GM18498 (cell line): Measurements from ENCODE around the gene LRRC32.

Experiments used
- ATAC-seq: cut with Tn5 transposase; IDR thresholded peaks from one replicate; pipeline ENCODE4 v1.9.1; 2021; ENCODE audit warnings: mild to moderate bottlenecking, moderate library complexity; ENCODE audit not compliant: unreplicated experiment

Gene LRRC32

DNA sequence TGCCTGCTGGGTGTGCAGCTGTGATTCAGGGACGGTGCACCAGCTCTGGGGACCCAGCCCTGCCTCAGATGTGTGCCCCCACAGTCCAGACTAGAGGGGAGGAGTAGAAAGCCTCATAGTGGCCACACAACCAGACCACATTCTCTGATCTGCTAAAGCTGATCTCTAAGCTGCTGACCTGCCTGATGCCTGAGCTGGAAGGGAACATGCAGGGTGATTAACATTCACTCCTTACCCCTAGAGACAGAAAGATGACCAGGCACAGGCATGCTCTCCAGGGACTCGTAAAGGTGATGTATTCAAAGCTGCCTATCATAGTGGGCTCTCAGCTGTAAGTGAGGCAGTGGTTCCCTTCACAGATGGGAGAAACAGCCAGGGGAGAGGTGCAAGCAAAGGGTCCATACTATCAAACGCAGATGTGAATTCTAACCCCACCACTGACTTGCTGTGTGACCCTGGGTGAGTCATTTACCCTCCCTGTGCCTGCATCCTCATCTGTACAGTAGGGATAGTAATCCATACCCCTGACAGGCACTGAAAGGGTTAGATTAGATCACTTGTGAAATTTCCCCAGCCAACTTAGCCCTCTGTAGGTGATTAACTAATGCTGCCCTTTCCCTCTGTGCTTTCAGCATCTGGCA, 29.0 kb upstream of the LRRC32 start:
- no peak for ATAC-seq

DNA sequence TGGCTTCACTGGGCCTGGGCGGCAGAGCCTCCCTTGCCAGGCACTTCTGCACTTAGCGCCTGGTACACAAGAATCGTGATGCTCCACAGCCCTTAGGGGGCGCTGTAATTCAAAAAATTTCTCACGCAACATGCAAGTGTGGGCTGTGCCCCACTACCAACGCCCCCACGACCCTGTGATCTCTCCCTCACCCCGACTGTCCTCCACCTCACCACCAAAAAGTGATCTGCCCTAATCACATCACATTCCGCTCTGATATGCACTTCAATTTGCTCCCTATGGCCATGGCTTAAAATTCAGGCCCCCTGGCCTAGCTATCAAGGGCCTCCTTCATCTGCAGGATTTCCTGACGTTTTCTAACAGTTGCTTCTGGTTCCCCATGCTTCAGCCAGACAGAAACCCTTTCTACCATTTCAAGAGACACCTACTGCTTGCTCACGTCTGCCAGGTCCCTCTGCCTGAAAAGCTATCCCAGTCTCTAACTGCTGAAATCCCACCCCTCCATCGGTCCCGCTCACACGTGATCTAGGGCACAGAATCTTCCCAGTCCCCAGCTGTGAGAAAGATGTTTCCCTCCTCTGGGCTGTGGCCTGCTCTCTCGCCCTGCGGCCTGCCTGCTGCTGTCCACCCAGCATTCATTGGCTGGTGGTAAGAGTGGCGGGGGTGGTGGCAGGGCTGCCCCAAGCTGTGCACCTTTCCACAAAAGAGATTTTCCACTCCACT, 27.9 kb upstream of the LRRC32 start:
- no peak for ATAC-seq

DNA sequence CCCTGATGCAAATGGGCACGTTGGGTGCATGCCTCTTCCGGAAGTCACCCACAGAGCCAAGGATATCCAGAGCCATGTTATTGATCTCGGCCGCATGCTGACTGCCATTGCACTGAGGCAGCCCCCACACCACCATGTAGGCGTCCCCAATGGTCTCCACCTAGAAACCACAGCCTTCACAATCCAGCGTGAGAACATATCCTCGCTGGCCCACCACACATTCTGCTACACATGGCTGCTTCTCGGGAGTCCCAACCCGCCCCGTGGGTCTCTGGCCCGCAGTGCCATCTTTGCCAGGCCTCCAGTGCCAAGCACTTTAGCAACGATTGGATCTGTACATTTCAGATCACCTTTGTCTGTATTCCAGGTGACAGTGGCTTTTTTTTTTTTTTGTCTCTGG, 26.2 kb upstream of the LRRC32 start:
- no peak for ATAC-seq

DNA sequence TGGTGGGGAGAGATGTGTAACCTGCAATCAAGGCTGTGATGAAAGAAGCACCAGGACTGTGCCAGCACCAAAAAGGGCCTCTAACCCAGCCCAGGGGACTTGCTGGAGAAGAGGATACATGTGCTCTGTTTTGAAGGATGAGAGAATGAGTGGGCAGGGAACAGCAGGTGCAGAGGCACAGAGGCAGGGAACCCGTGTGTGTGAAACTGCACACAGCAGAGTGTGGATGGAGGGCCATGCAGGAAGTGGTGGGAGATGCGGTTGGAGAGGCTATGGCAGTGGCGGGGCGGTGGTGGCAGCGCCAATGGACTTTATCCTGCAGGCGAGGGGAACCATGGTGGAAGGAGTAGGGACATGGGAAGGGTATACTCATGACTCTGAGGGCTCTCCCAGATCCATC, 25.2 kb upstream of the LRRC32 start:
- no peak for ATAC-seq

DNA sequence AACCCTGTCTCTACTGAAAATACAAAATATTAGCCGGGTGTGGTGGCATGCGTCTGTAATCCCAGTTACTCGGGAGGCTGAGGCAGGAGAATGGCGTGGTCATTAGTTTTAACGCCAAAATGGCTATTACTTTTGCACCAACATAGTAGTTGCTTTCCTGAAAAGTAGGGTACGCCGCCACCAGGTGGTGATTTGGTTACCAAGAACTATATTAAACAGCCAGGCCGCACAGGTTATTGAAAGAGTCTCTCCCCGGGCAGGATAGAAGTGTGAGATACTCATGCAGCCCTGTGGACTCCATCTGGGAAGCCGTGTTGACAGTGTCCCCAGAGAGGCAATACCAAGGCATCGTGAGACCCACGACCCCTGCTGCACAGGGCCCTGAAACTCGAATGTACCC, 24.6 kb upstream of the LRRC32 start:
- no peak for ATAC-seq

DNA sequence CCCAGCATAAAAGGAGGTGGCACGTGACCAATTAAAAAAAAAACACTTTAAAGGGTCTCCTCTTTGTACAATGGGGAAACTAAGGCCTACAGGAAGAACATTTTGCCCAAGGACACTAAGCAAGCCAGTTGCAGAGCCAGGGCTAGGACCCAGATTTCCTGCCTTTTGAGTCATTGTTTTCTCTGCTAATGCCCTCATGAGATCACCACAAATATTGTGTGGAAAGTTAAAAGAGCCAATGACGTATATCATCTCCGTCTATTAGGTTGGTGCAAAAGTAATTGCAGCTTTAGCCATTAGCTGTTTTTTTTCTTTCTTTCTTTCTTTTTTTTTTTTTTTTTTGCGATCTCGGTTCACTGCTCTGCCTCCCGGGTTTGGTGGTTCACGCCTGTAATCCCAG, 24.1 kb upstream of the LRRC32 start:
- ATAC-seq = no peak

DNA sequence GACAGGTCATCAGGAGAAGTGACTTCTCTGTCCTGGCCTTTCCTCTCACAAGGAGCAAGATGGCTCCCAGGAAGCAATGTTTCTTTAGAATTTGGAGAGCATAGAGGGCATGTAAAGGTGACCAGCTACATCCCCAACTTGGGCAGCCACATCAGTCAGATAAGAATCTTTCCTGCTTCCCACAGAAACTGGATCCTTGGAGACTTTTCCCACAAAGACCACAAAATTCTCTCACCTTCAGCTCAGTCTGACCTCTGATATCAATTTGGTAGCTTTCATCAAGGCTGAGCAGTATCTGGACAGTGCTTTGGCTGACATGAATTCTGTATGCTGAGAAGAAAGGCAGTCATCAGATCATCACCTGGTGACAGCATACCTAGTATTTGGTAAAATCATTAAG, 23.3 kb upstream of the LRRC32 start:
- no peak for ATAC-seq

DNA sequence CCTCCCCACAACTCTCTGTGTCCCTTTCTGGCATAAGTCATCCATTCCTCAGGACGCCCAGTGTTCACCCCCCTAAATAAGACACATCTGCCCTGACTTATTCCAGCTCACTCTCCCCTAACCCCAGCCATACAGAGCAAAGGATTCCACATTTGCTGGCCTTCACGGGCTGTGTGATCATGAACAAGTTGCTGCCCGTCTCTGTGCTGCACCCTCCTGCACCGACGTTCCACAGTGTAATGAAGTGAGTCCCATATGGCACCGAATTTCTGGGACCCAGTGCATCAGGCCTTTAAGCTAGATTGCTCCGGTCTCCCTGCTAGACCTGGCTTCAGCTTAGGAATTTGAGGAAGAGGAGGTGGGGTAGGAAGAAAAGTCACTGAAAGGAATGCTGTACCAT, 22.4 kb upstream of the LRRC32 start:
- ATAC-seq = no peak

DNA sequence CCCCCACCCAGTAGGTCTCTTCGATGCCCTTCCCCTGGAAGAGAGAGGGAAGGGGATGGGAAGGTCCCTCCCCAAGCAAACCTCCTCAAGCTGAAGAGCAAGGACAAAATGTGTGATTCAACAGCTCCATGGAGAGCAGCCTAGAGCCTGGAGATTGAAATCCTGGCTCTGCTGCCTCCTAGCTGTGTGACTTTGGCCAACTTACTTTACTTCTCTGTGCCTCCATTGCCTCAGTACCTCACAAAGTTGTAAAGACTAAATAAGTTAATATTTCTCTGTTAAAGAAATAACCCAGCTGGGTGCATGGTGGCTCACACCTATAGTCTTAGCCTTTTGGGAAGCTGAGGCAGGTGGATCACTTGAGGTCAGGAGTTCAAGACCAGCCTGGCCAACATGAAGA, 21.1 kb upstream of the LRRC32 start:
- no peak for ATAC-seq

DNA sequence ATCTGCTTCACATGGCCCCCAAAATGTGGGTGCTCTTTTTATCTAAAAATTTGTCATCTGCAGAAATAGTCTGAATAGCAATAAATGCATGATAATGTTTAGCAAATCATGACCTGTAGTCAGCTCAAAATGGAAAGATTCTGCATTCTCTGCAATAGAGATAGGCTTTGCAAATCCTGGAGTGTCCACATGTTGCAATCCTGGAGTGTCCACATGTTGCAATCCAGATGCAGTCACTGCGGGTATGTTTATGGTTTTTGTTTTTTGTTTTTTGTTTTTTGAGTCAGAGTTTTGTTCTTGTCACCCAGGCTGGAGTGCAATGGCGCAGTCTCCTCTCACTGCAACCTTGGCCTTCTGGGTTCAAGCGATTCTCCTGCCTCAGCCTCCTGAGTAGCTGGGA, 20.2 kb upstream of the LRRC32 start:
- ATAC-seq = no peak

DNA sequence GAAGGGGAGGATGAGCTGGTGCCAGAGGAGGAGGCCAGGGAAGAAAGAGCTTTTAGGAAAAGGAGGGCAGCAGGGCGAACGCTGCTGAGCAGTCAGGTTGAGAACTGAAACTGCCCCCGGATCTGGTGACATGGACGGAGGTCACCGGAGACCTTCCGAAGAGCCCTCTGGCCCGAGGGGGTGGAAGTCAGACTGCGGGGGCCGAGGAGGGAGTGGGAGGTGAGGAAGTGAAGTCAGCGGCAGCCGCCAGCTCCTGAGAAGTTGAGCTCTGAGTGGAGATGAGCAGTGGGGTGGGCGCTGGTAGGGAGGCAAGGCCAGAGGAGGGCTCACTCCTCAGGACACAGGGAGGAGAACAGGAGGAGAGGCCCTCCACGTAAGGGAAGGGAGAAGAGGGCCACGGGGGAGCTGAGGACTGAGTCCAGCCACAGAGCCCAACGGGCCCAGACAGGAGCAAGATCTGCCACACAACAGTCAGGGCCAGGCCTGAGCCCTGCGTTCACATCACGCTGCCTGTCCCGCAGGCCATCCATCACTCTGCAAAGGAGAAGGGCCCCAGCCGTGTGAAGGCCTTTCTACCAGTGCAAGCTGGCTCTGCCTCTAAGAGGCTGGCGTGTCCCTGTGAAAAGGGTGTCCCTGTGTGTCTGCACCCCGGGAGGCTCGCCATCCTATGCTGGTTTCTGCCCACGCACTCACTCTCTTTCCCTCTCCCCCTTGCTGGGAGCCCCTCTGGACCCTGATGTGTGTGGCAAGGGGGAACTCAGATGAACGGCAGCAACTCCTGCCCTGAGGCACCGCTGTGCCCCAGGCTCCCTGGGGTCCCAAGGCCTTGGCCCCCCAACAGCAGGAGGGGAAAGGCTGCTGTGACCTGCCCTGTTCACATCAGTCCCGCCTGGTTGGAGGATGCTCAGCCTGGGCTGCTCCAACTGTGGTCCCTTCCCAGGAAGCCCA, 19.0 kb upstream of the LRRC32 start:
- ATAC-seq = no peak

DNA sequence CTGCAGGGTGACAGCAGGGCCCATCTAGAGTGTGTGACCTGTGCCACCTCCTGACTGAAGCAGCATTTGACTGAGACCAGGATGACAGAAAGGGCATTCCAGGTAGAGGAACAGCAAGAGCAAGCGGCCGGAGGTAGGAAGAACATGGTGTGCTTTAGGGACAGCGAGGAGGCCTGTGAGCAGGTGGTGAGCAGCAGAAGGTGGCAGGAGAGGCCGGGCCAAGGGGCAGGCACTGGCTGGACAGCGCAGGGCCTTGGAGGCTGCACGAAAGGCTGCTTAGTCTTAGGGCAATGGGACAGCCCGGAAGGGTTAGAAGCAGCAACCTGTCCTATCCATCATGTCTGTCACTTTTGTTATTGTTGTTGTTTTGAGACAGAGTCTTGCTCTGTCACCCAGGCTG, 17.6 kb upstream of the LRRC32 start:
- no peak for ATAC-seq

DNA sequence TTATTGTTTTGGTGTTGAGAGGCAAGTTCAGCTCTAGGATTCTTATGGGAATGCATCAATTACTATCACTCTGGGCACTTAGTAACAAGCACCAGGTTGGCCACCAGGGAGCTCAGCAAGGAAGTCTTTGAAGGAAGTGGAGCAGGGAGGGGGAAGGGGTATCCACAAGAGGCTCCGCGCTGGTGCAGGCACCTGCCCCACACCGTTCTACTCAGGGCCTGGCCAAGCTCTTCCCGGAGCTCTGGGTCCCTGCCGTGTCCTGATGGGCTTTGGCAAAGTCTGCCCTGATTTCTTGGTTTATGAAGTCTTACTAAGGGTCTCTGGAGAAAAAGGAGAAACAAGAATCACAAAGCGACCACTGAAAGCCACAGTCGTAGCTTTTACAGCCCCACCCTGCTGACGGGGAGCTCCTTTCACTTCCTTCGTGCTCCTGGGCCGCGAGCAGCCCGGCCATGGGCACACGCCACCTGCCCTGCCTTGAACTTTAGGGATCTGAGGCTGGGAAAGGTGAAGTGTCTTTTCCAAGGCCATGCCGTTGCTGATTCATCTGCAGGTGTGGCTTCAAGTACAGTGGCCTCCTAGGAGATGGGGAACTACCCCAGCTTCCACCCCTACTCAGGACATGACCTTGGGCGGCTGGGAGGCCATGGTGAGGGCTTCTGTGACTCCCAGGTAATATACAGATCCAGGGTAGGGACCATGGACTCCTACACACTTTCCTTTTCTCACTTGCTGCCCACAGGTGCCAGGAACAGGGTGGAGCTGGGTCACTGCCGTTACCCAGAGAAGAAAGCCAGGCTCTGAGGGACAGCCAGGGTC, 15.9 kb upstream of the LRRC32 start:
- peak; percentile 54 for ATAC-seq

DNA sequence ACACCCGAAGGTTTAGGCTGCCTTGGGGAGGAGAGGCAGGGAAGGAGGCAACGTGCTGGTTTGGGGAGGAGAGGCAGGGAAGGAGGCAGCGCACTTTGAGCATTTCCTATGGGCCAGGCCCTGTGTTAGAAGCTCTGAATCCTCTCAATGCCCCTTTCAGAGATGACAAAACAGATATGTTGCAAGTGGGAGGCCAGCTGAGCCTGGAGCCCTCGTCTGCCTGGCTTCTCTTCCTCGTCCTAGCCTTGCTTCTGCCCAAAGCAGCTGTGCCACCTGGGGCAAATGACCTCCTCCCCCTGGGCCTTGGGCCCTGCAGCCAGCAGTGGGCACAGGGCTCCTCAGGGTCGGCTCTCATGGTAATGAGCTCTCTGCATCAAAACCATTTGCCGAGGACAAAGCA, 15.3 kb upstream of the LRRC32 start:
- no peak for ATAC-seq

DNA sequence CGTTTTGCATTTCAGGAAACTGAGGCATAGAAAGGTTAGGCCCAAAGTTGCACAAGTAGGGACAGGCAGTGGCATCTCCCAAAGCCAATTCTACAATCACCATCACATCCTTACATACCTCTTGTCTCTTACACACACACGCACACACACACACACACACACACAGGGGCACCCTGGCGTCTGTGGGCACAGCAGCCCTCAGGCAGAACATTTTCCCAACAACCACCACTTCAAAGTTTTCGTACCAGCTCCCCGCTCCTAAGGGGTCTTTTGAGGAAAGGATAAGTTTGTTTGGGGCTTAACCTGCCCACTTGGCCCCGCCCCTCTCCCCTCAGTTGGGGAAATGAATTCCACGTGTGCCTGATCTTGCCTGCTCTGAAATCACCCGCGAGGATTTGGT, 14.7 kb upstream of the LRRC32 start:
- no peak for ATAC-seq

DNA sequence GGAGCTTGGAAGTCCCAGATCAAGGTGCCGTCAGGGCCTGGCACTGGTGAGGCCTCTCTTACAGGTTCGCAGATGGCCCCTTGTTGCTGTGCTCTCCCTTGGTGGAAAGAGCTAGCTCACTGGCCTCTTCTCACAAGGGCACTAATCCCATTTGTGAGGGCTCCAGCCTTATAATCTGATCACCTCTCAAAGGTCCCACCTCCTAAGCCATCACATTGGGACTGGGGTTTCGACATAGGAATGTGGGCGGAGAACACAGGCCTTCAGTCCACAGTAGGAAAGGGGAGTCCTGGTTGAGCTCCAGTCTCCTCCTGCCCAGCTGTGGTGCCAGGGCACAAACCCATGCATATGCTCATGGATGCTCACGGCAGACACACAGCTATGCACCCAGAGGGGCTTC, 14.0 kb upstream of the LRRC32 start:
- ATAC-seq = no peak

DNA sequence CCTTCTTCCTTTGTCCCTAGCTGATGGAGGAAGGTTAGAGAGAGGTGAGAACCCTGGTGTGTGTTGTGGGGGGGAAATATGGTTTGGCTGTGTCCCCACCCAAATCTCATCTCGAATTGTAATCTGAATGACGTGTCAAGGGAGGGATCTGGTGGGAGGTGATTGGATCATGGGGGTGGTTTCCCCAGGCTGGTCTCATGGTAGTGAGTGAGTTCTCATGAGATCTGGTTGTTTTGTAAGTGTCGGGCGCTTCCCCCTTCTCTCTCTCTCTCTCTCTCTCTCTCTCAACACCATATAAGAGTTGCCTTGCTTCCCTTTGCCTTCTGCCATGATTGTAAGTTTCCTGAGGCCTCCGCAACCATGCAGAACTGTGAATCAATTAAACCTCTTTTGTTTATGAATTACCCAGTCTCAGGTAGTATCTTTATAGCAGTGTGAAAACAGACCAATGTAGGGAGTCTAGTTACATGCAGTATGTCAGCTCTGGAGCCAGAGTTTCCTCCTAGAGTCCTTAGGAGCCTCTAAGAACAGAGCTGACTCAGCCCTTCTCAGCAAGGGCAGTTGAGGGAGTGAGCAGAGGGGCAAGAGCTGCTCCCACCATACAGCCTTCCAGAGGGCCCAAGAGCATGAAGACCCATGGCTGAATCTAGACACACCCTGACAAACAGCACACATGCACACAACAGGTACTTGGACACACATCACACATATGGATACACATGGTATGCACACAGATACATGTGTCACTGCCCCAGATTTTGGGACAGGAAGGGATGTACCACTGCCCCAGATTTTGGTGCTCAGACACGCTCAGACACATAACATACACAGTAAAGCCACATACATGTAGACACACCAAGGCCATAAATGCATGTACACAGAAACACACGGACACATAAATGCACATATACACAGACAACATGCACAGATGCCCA, 12.9 kb upstream of the LRRC32 start:
- ATAC-seq = no peak

DNA sequence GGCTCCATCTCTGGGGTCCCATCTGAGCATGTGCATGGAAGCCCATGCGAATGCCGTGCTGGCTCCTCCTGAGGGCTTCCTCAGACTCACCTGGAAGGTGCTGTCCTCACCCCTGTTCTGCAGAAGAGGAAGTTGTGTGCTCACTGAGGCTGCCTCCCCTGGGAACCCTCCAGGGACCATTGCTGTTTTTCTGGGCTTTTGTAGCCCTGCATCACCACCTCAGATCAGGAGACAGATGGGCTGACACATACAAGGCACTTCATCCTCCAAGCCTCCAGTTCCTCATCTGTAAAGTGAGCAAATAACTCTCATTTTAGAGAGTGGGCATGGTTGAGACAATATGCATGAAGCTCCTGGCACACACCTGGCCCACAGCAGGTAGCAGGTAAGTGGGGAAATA, 12.1 kb upstream of the LRRC32 start:
- ATAC-seq = no peak

DNA sequence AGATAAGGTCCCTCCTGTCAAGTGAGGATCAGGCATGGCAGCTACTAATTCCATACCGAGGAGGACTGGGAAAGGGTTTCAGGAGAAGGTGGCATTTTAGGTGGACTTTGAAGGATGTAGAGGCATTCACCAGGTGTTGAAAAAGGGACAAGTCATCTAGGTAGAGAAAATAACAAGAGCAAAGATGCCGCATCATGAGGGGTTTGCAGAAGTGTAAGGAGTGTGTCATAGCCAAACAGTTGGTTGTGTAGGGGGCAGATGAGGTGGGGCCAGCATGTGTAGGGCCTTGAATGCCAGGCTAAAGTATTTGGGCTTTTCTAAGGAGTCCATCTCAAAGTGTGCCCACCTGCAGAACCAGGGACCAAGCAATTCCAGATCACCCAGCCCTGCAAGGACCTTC, 11.6 kb upstream of the LRRC32 start:
- ATAC-seq = no peak
